ENCODE measurements around the gene RAP1A. TPM values are rescaled to one million over a fixed set of nuclear protein-coding genes. Genes with fewer than 3 reads are reported as not detected.

The RAP1A gene
- total RNA-seq, 2 donors from 2014 or later = 28.5 to 35.0 TPM

- no peak overlapping the region for H3K9ac ChIP-seq (ENCODE audit: extremely low read depth, low read length, poor library complexity, severe bottlenecking)
- Mint-ChIP-seq H3K9me3 (no peaks in the 10 kb centered on the region), H3K27me3 (ENCODE audit: insufficient read depth) (peaks cover 18% of the 10 kb centered on the region)
Measured at GRCh38 chr1:111736548-111737215, 117.1 kb downstream of the RAP1A start.

GRCh38 chr1:111737216-111738132 is 117.9 kb downstream of the RAP1A start:
- WGBS, 2 experiments (ENCODE audit: insufficient coverage in 1 of 2, insufficient read length in 1 of 2) = 36 to 61% methylated on average over 3 to 8 of the region's 8 CpGs
- Mint-ChIP-seq H3K9me3 (no peaks in the 10 kb centered on the region), H3K27me3 (ENCODE audit: insufficient read depth) (peaks cover 25% of the 10 kb centered on the region), H3K4me3 (peak overlapping the region; percentile 65), H3K4me1 (peaks cover 9% of the 10 kb centered on the region), H3K36me3 (ENCODE audit: low read depth) (no peaks in the 10 kb centered on the region), H3K27ac (no peak overlapping the region)
- peaks cover 10% of the 10 kb centered on the region for H3K4me1 ChIP-seq (ENCODE audit: control insufficient read depth, insufficient read depth, low read length)
- no peaks in the 10 kb centered on the region for H3K9me3 ChIP-seq (ENCODE audit: control insufficient read depth, low read length)
- peak overlapping the region; percentile 84 for H3K4me3 ChIP-seq (ENCODE audit: low read length)
- H3K9ac ChIP-seq (ENCODE audit: extremely low read depth, low read length, poor library complexity, severe bottlenecking) = no peak overlapping the region
- peaks cover 39% of the 10 kb centered on the region for H3K27me3 ChIP-seq (ENCODE audit: control insufficient read depth, insufficient read depth, low read length, poor library complexity, severe bottlenecking)
- no peak overlapping the region for H3K27ac ChIP-seq (ENCODE audit: low read depth, low read length)
- H3K36me3 ChIP-seq (ENCODE audit: control insufficient read depth, insufficient read depth, low read length) = no peaks in the 10 kb centered on the region
- no peak for DNase-seq
- TF ChIP-seq, protein P1, sequence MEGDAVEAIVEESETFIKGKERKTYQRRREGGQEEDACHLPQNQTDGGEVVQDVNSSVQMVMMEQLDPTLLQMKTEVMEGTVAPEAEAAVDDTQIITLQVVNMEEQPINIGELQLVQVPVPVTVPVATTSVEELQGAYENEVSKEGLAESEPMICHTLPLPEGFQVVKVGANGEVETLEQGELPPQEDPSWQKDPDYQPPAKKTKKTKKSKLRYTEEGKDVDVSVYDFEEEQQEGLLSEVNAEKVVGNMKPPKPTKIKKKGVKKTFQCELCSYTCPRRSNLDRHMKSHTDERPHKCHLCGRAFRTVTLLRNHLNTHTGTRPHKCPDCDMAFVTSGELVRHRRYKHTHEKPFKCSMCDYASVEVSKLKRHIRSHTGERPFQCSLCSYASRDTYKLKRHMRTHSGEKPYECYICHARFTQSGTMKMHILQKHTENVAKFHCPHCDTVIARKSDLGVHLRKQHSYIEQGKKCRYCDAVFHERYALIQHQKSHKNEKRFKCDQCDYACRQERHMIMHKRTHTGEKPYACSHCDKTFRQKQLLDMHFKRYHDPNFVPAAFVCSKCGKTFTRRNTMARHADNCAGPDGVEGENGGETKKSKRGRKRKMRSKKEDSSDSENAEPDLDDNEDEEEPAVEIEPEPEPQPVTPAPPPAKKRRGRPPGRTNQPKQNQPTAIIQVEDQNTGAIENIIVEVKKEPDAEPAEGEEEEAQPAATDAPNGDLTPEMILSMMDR (conservative IDR thresholded peaks at IDR 0.05) = no peak

More at GRCh38 chr1:111736548-111737215, 117.1 kb downstream of the RAP1A start:
- peaks cover 9% of the 10 kb centered on the region for H3K4me1 Mint-ChIP-seq
- no peak for DNase-seq
- no peak overlapping the region for H3K4me3 Mint-ChIP-seq
- H3K27ac ChIP-seq (ENCODE audit: low read depth, low read length) = no peak overlapping the region
- H3K36me3 ChIP-seq (ENCODE audit: control insufficient read depth, insufficient read depth, low read length) = no peaks in the 10 kb centered on the region
- no peak overlapping the region for H3K27ac Mint-ChIP-seq
- H3K4me3 ChIP-seq (ENCODE audit: low read length) = no peak overlapping the region
- WGBS, 2 experiments (ENCODE audit: insufficient coverage in 1 of 2, insufficient read length in 1 of 2) = 74 to 79% methylated on average over 3 to 4 of the region's 4 CpGs
- H3K4me1 ChIP-seq (ENCODE audit: control insufficient read depth, insufficient read depth, low read length) = peaks cover 10% of the 10 kb centered on the region
- H3K27me3 ChIP-seq (ENCODE audit: control insufficient read depth, insufficient read depth, low read length, poor library complexity, severe bottlenecking) = peaks cover 31% of the 10 kb centered on the region
- no peaks in the 10 kb centered on the region for H3K9me3 ChIP-seq (ENCODE audit: control insufficient read depth, low read length)
- H3K36me3 Mint-ChIP-seq (ENCODE audit: low read depth) = no peaks in the 10 kb centered on the region
- TF ChIP-seq, protein P1 (conservative IDR thresholded peaks at IDR 0.05) = no peak

GRCh38 chr1:111738133-111738435 is 118.5 kb downstream of the RAP1A start:
- Histone ChIP-seq H3K27ac (ENCODE audit: low read depth, low read length) (no peak overlapping the region), H3K4me1 (ENCODE audit: control insufficient read depth, insufficient read depth, low read length) (peaks cover 10% of the 10 kb centered on the region), H3K9ac (ENCODE audit: extremely low read depth, low read length, poor library complexity, severe bottlenecking) (no peak overlapping the region), H3K9me3 (ENCODE audit: control insufficient read depth, low read length) (no peaks in the 10 kb centered on the region), H3K4me3 (ENCODE audit: low read length) (peak overlapping the region; percentile 84), H3K27me3 (ENCODE audit: control insufficient read depth, insufficient read depth, low read length, poor library complexity, severe bottlenecking) (peaks cover 41% of the 10 kb centered on the region), H3K36me3 (ENCODE audit: control insufficient read depth, insufficient read depth, low read length) (no peaks in the 10 kb centered on the region)
- Mint-ChIP-seq H3K4me3 (peak overlapping the region; percentile 65), H3K36me3 (ENCODE audit: low read depth) (no peaks in the 10 kb centered on the region), H3K9me3 (no peaks in the 10 kb centered on the region), H3K4me1 (peaks cover 9% of the 10 kb centered on the region), H3K27ac (no peak overlapping the region), H3K27me3 (ENCODE audit: insufficient read depth) (peaks cover 32% of the 10 kb centered on the region)
- TF ChIP-seq, protein P1 (conservative IDR thresholded peaks at IDR 0.05) = no peak
- WGBS, 2 experiments (ENCODE audit: insufficient coverage in 1 of 2, insufficient read length in 1 of 2) = 11 to 29% methylated on average over 4 to 7 of the region's 9 CpGs
- no peak for DNase-seq
